Muscle layer of colon (tissue), 2 donors: ENCODE results near the gene TMPRSS4.

Source experiments
- H3K27ac ChIP-seq: one replicate; pipeline ENCODE4 v1.7.0; 2013; ENCODE audit warnings: low read depth, mild to moderate bottlenecking, low read length, moderate library complexity
- H3K27me3 ChIP-seq, 2 donors: one replicate each; pipeline ENCODE4 v1.7.0; 2013; ENCODE audit warnings: low read length in 2 of 2, mild to moderate bottlenecking in 2 of 2; ENCODE audit not compliant: insufficient read depth in 2 of 2, control insufficient read depth in 1 of 2
- H3K36me3 ChIP-seq: one replicate; pipeline ENCODE4 v1.7.0; 2013; ENCODE audit warnings: mild to moderate bottlenecking, low read length; ENCODE audit not compliant: insufficient read depth
- H3K4me1 ChIP-seq: one replicate; pipeline ENCODE4 v1.7.0; 2013; ENCODE audit warnings: mild to moderate bottlenecking, low read length; ENCODE audit not compliant: insufficient read depth
- H3K4me3 ChIP-seq, 2 donors: one replicate each; pipeline ENCODE4 v1.7.0; 2013; ENCODE audit warnings: low read length in 2 of 2, low read depth in 1 of 2, mild to moderate bottlenecking in 1 of 2, moderate library complexity in 1 of 2
- H3K9ac ChIP-seq: one replicate; pipeline ENCODE4 v1.7.0; 2013; ENCODE audit warnings: low read length
- H3K9me3 ChIP-seq: one replicate; pipeline ENCODE4 v1.7.0; 2013; ENCODE audit warnings: mild to moderate bottlenecking, low read length
- donor health status: abdominal sarcoma.
- donor health status: Adenocarcinoma of cecum.

Gene TMPRSS4

DNA sequence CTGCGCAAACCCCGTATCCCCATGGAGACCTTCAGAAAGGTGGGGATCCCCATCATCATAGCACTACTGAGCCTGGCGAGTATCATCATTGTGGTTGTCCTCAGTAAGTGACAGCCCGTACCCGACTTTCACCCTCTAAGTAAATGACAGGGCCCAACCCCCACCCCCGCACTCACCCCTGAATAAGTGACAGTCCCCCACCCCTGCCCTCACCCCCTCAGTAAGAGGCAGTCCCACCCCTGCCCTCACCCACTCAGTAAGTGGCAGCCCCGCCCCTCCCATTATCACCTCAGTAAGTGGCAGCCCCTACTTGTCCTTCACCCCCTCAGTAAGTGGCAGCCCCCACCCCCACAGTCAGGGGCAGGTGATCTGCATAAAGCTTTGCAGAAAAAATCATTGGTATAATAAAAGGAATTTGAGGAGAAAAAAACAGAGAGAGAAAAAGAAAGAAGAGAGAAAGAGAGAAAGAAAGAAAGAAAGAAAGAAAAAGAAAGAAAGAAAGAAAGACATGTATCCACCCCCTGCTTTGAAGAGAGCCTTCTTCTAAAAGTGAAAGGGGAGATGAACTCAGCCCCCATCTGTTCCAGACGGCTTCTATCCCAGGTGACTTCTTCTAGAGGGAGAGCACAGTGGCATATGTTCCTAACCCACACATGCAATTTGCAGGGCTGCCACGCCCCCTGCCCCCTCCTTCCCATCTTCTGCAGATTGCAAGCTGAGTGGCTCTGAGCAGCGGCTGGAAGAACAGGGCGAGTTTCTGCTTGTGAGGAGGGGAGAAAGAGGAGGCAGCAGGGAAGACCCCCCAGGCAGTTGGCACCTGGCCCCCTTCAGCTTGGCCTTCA lies 22.3 kb downstream of the TMPRSS4 start:
- H3K27ac ChIP-seq = no peak overlapping the region
- no peaks in the 10 kb centered on the region for H3K27me3 ChIP-seq
- H3K4me3 ChIP-seq = no peak overlapping the region
- H3K4me1 ChIP-seq = no peaks in the 10 kb centered on the region
- no peak overlapping the region for H3K9ac ChIP-seq
- H3K9me3 ChIP-seq = no peaks in the 10 kb centered on the region
- H3K36me3 ChIP-seq = no peaks in the 10 kb centered on the region

DNA sequence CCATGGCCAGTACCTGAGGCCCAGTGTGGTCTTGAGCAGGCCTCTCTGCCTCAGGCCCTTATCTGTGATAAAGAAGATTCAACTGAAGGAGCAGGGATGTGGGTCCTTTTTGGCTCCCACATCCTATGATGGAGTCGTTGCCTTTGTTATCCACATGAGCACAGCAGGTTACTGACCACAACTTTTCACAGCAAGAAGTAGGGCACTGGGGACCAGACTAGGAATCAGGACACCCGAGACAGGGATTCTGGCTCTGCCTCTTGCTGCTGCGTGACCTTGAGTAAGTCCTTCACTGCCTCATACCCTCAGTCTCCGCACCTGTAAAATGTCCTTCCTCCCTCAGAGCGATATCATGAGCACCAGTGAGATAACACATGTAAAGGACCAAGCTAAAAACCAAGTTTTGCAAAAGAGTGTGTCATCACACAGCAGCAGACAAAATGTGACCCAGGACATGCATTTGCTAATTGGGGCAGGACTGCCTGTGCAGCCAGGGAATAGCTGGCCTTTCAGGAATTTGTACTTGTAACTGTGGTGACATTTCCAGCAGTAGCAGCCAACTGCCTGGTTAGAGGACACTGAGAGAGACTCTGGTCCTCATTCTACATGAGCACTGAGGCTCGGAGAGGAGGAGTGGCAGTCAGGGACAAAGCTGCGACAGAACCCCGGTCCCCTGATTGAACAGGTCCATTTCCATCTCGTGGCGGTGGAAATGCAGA lies 23.1 kb downstream of the TMPRSS4 start:
- no peaks in the 10 kb centered on the region for H3K9me3 ChIP-seq
- no peaks in the 10 kb centered on the region for H3K36me3 ChIP-seq
- no peaks in the 10 kb centered on the region for H3K27me3 ChIP-seq
- H3K27ac ChIP-seq = no peak overlapping the region
- no peak overlapping the region for H3K9ac ChIP-seq
- H3K4me3 ChIP-seq = no peak overlapping the region
- H3K4me1 ChIP-seq = no peaks in the 10 kb centered on the region

DNA sequence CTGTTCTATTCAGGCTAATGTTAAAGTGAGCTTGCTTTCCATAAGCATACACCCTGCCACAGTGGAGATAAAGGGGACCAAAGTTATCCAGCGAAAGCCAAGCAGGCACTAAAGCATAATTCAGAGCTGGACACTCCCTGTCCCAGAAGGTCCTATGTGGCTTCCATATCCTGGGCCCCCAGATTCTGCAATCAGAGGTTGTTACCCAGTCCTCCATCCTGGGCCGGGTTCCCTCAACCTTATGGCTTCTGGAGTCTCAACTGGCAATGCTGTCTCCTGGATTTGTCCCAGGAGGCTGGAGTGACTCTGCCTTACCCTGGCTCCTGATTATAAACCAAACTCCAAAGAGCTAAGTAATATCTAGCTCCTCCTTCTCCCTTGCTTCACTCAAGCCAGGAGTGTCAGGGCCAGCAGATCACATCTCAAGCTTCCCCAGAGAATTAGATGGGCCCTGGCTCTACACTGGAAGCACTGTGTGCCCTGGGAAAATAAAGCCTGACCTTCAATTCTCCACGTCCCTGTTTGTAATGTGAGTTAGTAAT lies 23.9 kb downstream of the TMPRSS4 start:
- Histone ChIP-seq H3K27ac (no peak overlapping the region), H3K4me3 (no peak overlapping the region), H3K36me3 (no peaks in the 10 kb centered on the region), H3K9ac (no peak overlapping the region), H3K4me1 (no peaks in the 10 kb centered on the region), H3K27me3 (no peaks in the 10 kb centered on the region), H3K9me3 (no peaks in the 10 kb centered on the region)

DNA sequence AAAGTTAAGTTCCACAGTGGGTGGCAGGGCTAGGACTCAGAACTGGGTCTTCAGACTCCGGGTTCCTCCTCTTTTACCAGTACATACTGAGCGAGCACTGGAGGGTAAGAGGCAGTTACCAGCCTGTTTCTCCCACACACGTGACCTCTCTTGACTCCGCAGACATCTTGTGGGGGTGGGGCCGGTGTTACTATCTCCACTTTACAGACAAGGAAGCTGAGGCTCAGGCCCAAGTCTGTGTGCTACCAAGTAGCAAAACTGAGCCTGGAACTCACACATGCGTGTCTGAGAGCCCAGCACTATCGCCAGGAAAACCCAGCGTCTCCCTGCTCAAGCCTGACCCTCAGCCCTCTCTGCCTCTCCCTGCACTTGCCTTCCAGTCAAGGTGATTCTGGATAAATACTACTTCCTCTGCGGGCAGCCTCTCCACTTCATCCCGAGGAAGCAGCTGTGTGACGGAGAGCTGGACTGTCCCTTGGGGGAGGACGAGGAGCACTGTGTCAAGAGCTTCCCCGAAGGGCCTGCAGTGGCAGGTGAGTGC lies 25.9 kb downstream of the TMPRSS4 start:
- no peak overlapping the region for H3K27ac ChIP-seq

DNA sequence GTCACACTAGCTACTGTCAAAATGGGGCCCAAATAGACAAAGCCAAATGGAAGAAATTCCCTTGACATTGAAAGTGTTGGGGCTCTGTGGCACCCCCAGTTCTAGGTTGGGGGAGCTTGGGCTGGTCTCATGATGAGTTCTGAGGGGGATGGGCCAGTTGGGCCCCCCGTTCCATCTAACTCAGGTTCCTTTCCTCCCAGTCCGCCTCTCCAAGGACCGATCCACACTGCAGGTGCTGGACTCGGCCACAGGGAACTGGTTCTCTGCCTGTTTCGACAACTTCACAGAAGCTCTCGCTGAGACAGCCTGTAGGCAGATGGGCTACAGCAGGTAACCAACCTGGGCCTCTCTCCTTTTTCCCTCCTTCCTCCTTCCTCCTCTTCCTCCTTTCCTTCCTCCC lies 27.6 kb downstream of the TMPRSS4 start:
- Histone ChIP-seq H3K27ac (no peak overlapping the region), H3K4me3 (no peak overlapping the region), H3K9me3 (no peaks in the 10 kb centered on the region), H3K4me1 (no peaks in the 10 kb centered on the region), H3K36me3 (no peaks in the 10 kb centered on the region), H3K27me3 (no peaks in the 10 kb centered on the region), H3K9ac (no peak overlapping the region)

More for the DNA sequence above, 25.9 kb downstream of the TMPRSS4 start:
- Histone ChIP-seq H3K9me3 (no peaks in the 10 kb centered on the region), H3K9ac (no peak overlapping the region), H3K27me3 (no peaks in the 10 kb centered on the region), H3K36me3 (no peaks in the 10 kb centered on the region), H3K4me1 (no peaks in the 10 kb centered on the region), H3K4me3 (no peak overlapping the region)

DNA sequence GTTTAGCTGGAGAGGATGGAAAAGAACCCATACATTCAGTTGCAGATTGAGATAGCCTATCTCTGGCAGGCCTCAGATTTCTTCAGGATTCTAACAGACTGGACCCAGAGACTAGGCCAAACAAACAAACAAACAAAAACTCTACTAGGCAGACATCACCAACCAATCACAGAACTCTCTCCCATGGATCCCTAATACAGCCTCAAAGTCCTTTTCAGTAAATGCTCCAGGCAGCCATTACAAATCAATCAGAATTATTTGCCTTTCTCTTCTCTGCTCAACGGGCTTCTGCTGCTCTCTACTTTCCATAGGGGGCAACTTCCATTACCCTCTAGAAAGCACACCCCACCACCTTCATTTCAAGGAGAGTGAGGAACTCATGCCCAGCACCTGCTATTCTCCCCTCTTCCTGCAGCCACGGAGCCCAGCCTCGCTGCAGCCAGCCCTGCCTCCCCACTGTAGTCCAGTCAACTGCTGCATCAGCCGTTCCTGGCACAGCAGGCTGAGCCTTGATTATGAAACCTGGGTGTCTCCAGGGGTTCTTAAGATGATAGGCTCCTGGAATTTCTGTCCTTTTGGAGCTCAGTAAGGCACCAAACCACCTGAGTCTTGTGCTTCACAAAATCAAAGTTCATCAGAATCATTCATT lies 28.9 kb downstream of the TMPRSS4 start:
- no peaks in the 10 kb centered on the region for H3K27me3 ChIP-seq
- no peak overlapping the region for H3K27ac ChIP-seq
- no peaks in the 10 kb centered on the region for H3K9me3 ChIP-seq

DNA sequence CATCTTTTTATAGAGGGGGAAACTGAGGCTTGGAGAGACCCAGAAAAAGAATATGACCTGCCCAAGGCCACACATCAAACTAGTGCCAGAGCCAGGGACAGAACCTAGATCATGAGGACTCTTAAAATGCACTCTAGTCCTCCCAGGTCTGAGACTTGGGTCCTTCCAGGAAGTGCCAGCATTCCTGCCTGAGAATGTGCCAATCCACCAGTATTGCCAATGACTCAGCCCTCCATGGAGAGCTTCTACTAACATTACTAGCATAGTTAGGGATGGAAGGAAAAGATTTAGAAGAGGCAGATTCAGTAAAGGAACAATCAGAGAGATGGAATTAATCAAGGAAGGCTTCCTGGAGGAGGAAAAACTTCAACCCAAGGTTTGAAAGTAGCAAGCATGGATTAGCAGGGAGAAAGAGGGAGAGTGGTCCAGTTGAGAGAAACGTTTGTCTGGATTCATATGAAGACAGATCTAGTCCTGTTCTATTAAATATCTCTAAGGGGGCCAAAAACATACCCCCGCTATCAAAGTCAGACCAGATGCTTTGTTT lies 30.0 kb downstream of the TMPRSS4 start:
- Histone ChIP-seq H3K27me3 (no peaks in the 10 kb centered on the region), H3K4me3 (no peak overlapping the region), H3K9ac (no peak overlapping the region), H3K9me3 (no peaks in the 10 kb centered on the region), H3K4me1 (no peaks in the 10 kb centered on the region), H3K36me3 (no peaks in the 10 kb centered on the region), H3K27ac (no peak overlapping the region)

More for the DNA sequence above, 28.9 kb downstream of the TMPRSS4 start:
- Histone ChIP-seq H3K4me1 (no peaks in the 10 kb centered on the region), H3K36me3 (no peaks in the 10 kb centered on the region), H3K9ac (no peak overlapping the region), H3K4me3 (no peak overlapping the region)

DNA sequence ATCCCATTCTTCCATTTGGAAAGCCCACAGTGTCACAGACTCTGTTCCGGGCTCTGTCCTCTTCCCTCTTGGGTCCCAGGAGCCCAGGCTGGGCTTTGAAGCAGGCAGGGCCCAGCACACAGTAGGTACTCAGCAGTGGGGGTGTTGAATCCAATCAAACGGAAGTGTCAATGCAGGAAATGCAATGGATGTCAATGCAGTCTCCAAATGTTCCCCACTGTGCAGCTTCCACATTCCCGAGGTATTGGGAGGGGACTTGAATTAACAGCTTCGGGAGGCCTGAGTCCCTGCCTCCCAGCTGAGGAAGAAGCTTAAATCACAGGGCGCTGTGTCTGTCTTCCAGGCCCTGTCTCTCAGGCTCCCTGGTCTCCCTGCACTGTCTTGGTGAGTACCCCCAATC lies 31.6 kb downstream of the TMPRSS4 start:
- Histone ChIP-seq H3K9me3 (no peaks in the 10 kb centered on the region), H3K4me1 (no peaks in the 10 kb centered on the region), H3K4me3 (no peak overlapping the region), H3K36me3 (no peaks in the 10 kb centered on the region), H3K9ac (no peak overlapping the region), H3K27ac (no peak overlapping the region), H3K27me3 (no peaks in the 10 kb centered on the region)

DNA sequence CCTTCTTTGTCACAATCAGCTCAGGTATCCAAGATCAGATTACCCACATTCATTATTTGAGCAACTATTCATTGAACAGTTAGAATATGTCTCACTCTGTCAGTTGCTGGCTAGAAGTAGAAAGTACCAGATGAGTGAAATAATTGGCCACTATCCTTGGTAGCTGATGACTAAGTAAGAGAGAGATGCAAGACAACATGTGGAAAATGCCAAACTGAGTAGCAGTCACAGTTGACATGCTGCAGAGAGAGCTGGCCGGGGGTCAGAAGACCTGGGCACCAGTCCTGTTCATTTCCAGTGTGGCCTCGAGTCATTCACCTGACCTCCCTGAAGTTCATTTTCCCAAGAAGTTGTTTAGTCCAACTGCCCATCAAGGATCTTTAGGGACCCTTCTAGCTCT lies 32.4 kb downstream of the TMPRSS4 start:
- Histone ChIP-seq H3K9ac (no peak overlapping the region), H3K9me3 (no peaks in the 10 kb centered on the region), H3K4me1 (no peaks in the 10 kb centered on the region), H3K27ac (no peak overlapping the region), H3K4me3 (no peak overlapping the region), H3K36me3 (no peaks in the 10 kb centered on the region), H3K27me3 (no peaks in the 10 kb centered on the region)

DNA sequence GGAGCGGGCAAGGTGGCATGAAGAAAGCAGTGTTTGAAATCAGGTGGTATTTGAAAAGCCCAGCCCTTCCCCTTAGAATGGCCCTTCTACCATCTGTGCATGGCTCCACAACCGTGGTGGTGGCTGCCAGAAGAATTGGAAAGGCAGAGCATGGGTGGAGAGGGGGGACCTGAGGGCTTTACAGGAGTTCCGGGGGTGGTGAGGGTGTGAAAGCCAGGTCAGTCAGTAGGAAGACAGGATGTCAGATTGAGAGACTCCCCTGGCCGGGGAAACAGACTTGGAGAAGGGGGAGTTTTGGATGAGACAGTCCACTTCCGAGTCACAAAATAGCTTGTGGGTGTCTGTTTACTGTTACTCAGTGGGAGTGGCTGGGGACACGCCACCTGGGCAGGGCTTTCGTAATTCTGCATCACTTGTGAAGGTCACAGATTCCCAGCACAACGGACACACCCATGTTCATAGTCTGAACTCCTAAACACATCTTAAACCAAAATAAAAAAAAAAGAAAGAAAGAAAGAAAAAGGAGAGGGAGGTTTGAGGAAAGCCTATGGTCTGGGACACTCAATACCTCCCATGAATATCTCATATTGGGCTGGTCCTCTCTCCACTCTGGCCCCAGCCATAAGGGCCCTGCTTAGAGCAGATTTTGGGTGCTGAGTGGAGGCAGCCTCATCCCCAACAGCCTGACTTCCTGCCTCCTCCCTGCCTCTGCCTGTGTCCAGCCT lies 34.3 kb downstream of the TMPRSS4 start:
- Histone ChIP-seq H3K27ac (no peak overlapping the region), H3K36me3 (no peaks in the 10 kb centered on the region), H3K4me1 (no peaks in the 10 kb centered on the region), H3K9me3 (no peaks in the 10 kb centered on the region), H3K4me3 (no peak overlapping the region), H3K27me3 (no peaks in the 10 kb centered on the region), H3K9ac (no peak overlapping the region)
